Esophagus muscularis mucosa (tissue), 4 donors: ENCODE data around the gene MAEA.

ENCODE experiments used
- EP300 ChIP-seq: sonication (generic); formaldehyde crosslinking; IDR thresholded peaks from one replicate; pipeline ENCODE4 v1.6.1; 2017; ENCODE audit warnings: antibody characterized with exemption
- POLR2A ChIP-seq: fragments of 450-650 bp; IDR thresholded peaks from one replicate; pipeline ENCODE4 v1.6.1; 2017; ENCODE audit warnings: antibody characterized with exemption, moderate library complexity, mild to moderate bottlenecking, low read depth
- TF ChIP-seq, protein P1 (sequence below), 3 experiments: fragments of 200-600 bp in 2 of 3; fragments of 450-650 bp in 1 of 3; sonication (generic) in 2 of 3; IDR thresholded peaks; one replicate each; pipeline ENCODE4 v1.5.1; 2017 to 2019; ENCODE audit warnings: antibody characterized with exemption in 3 of 3, mild to moderate bottlenecking in 2 of 3, moderate library complexity in 1 of 3

DNA sequence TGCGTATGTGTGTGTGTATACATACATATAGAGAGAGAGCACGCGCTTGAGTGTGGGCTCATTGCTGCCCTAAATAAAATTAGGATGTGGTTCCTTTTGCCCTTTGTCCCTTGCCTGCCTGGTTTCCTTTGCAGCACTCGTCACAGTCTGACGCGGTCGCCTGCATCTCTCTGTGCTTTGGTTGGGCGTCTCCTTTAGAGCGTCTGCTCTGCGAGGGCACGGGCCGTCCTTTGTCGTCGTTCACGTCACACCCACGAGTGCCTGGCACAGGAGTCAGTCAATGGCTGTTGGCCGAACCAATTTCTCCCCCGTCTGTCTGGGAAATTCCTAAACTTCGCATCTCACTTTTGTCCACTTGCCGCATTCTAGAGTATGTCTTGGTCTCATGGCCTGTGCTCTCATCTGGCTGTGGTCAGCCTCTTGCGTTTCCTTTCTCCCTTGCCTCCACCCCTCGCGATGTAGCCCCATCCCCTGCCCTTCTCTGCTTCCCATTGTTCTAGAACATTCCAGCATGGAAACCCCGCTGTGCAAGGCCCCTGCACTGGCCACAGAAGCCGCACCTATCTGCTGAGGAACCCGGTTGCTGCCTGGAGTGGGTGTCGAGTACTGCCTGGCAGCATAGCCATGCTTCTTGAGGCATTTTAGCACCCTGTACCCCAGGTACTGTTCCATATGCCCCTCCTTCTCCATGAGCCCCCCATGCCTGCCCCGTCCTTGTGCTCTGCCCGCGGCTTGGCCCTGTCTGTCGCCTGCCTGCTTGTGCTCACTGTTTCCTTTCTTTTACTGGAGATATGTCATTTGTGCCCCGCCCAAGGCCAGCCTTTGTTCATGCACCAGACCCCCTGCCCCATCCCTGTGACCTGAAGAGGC, 8.0 kb downstream of the MAEA start:
- TF ChIP-seq, protein P1, sequence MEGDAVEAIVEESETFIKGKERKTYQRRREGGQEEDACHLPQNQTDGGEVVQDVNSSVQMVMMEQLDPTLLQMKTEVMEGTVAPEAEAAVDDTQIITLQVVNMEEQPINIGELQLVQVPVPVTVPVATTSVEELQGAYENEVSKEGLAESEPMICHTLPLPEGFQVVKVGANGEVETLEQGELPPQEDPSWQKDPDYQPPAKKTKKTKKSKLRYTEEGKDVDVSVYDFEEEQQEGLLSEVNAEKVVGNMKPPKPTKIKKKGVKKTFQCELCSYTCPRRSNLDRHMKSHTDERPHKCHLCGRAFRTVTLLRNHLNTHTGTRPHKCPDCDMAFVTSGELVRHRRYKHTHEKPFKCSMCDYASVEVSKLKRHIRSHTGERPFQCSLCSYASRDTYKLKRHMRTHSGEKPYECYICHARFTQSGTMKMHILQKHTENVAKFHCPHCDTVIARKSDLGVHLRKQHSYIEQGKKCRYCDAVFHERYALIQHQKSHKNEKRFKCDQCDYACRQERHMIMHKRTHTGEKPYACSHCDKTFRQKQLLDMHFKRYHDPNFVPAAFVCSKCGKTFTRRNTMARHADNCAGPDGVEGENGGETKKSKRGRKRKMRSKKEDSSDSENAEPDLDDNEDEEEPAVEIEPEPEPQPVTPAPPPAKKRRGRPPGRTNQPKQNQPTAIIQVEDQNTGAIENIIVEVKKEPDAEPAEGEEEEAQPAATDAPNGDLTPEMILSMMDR (IDR thresholded peaks at IDR 0.05), result no peak
- no peak for TF ChIP-seq EP300
- TF ChIP-seq POLR2A, result no peak
